Osteoblast (primary cell): Measurements from ENCODE around the gene TNNI3K. TPM values are rescaled to one million over a fixed set of nuclear protein-coding genes. Genes with fewer than 3 reads are reported as not detected.

Experiments
- DNase-seq: peaks from one replicate; pipeline ENCODE4 v3.0.0; 2011; ENCODE audit warnings: low spot score, mixed read lengths; ENCODE audit not compliant: insufficient read length; ENCODE audit errors: missing footprints
- H2AFZ ChIP-seq: 2 replicates; pipeline ENCODE4 v1.6.0; 2011; ENCODE audit warnings: mild to moderate bottlenecking, low read length
- H3K27ac ChIP-seq: 2 replicates; pipeline ENCODE4 v1.5.1; 2011; ENCODE audit warnings: mild to moderate bottlenecking, low read depth, low read length, moderate library complexity
- H3K27me3 ChIP-seq: 2 replicates; pipeline ENCODE4 v1.6.0; 2012; ENCODE audit warnings: mild to moderate bottlenecking, control low read depth, inconsistent platforms, low read length, moderate library complexity; ENCODE audit not compliant: insufficient read depth
- H3K36me3 ChIP-seq: 2 replicates; pipeline ENCODE4 v1.5.1; 2011; ENCODE audit warnings: mild to moderate bottlenecking, low read length, control low read depth, moderate library complexity; ENCODE audit not compliant: insufficient read depth
- H3K4me1 ChIP-seq: 2 replicates; pipeline ENCODE4 v1.5.1; 2011; ENCODE audit warnings: mild to moderate bottlenecking, low read length, control low read depth, moderate library complexity; ENCODE audit not compliant: insufficient read depth
- H3K4me2 ChIP-seq: 2 replicates; pipeline ENCODE4 v1.6.0; 2011; ENCODE audit warnings: mild to moderate bottlenecking, low read length; ENCODE audit not compliant: insufficient read depth
- H3K4me3 ChIP-seq: fragments of 200-600 bp; sonication (generic); 3 replicates; pipeline ENCODE4 v1.5.1; 2012; ENCODE audit warnings: mild to moderate bottlenecking, low read length, inconsistent platforms; ENCODE audit not compliant: insufficient read depth
- H3K79me2 ChIP-seq: 2 replicates; pipeline ENCODE4 v1.6.0; 2012; ENCODE audit warnings: mild to moderate bottlenecking, low read length, control low read depth, inconsistent platforms; ENCODE audit not compliant: insufficient read depth
- H3K9me3 ChIP-seq: 2 replicates; pipeline ENCODE4 v1.5.1; 2011; ENCODE audit warnings: low read depth, low read length, control low read depth
- H4K20me1 ChIP-seq: 2 replicates; pipeline ENCODE4 v1.6.0; 2012; ENCODE audit warnings: mild to moderate bottlenecking, low read length, control low read depth; ENCODE audit not compliant: insufficient read depth
- CTCF ChIP-seq: IDR thresholded peaks from 2 replicates; pipeline ENCODE4 v1.5.1; 2011; ENCODE audit warnings: mild to moderate bottlenecking, low read depth, low read length, moderate library complexity; ENCODE audit errors: extremely low read depth
- total RNA-seq: library from RNA; depleted of rRNA; stranded (reverse); fragments of >200 nt; gene quantifications from 2 replicates; pipeline ENCODE4 v1.2.3, GENCODE V29; 2012

The TNNI3K gene
- total RNA-seq, 1 donor: 0.72 TPM

GRCh38 chr1:74402873-74403272 is 167.7 kb downstream of the TNNI3K start:
- Histone ChIP-seq H3K79me2 (no peaks in the 10 kb centered on the region), H3K9me3 (no peaks in the 10 kb centered on the region), H3K4me2 (no peak overlapping the region), H4K20me1 (no peaks in the 10 kb centered on the region), H3K4me1 (no peaks in the 10 kb centered on the region), H3K27ac (no peak overlapping the region), H3K36me3 (no peaks in the 10 kb centered on the region), H2AFZ (no peak overlapping the region), H3K27me3 (no peaks in the 10 kb centered on the region), H3K4me3 (no peak overlapping the region)
- no peak for DNase-seq
- no peak for TF ChIP-seq CTCF

- DNase-seq: no peak
- H3K27me3 ChIP-seq: no peaks in the 10 kb centered on the region
- TF ChIP-seq CTCF: no peak
Measured at GRCh38 chr1:74403606-74404005, 168.4 kb downstream of the TNNI3K start.

GRCh38 chr1:74406759-74407158 is 171.6 kb downstream of the TNNI3K start:
- Histone ChIP-seq H3K4me3 (no peak overlapping the region), H2AFZ (no peak overlapping the region), H3K79me2 (no peaks in the 10 kb centered on the region), H3K4me1 (no peaks in the 10 kb centered on the region), H3K9me3 (no peaks in the 10 kb centered on the region), H4K20me1 (no peaks in the 10 kb centered on the region), H3K4me2 (no peak overlapping the region), H3K27ac (no peak overlapping the region), H3K27me3 (no peaks in the 10 kb centered on the region), H3K36me3 (no peaks in the 10 kb centered on the region)
- TF ChIP-seq CTCF: no peak
- no peak for DNase-seq

More at GRCh38 chr1:74403606-74404005, 168.4 kb downstream of the TNNI3K start:
- Histone ChIP-seq H3K36me3 (no peaks in the 10 kb centered on the region), H2AFZ (no peak overlapping the region), H3K4me1 (no peaks in the 10 kb centered on the region), H3K4me3 (no peak overlapping the region), H3K4me2 (no peak overlapping the region), H3K79me2 (no peaks in the 10 kb centered on the region), H3K27ac (no peak overlapping the region), H4K20me1 (no peaks in the 10 kb centered on the region), H3K9me3 (no peaks in the 10 kb centered on the region)

- no peak for DNase-seq
- no peaks in the 10 kb centered on the region for H3K4me1 ChIP-seq
- no peak overlapping the region for H3K4me3 ChIP-seq
- no peaks in the 10 kb centered on the region for H4K20me1 ChIP-seq
- no peak overlapping the region for H3K27ac ChIP-seq
- H2AFZ ChIP-seq: no peak overlapping the region
- H3K79me2 ChIP-seq: no peaks in the 10 kb centered on the region
- no peaks in the 10 kb centered on the region for H3K27me3 ChIP-seq
- H3K4me2 ChIP-seq: no peak overlapping the region
- no peaks in the 10 kb centered on the region for H3K9me3 ChIP-seq
- TF ChIP-seq CTCF: no peak
- H3K36me3 ChIP-seq: no peaks in the 10 kb centered on the region
Measured at GRCh38 chr1:74407902-74408301, 172.7 kb downstream of the TNNI3K start.
